ENCODE measurements around the gene CREB1.
"Not testable (repeated sequence)": the region's sequence is repeated elsewhere in the genome, so short reads cannot be mapped to it uniquely, and the experiment has no call there.

The CREB1 gene

DNA sequence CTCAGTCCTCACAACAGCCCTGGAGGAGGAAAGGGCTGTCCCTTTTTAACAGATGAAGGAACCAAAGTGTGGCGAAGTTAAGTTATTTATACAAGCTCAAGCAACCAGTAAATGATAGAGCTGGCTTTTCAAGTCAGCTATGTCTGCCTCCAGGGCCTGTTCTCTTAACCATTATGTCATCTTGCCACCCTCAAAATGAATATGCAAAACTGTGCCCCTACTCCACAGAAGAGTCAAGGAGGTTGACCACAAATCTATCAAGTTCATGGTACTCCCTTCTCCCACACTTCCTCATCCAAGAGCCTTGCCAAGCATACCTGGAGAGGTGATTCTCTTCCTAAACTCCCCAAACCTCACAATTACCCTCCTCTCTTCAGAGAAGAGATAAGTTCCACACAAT lies 37.3 kb upstream of the CREB1 start:
- DNase-seq (ENCODE audit: low read depth in 1 of 2, low spot score in 1 of 2): no peak
- no peaks in the 10 kb centered on the region for H3K27me3 ChIP-seq (ENCODE audit: insufficient read depth, poor library complexity, severe bottlenecking)
- TF ChIP-seq, protein P1, sequence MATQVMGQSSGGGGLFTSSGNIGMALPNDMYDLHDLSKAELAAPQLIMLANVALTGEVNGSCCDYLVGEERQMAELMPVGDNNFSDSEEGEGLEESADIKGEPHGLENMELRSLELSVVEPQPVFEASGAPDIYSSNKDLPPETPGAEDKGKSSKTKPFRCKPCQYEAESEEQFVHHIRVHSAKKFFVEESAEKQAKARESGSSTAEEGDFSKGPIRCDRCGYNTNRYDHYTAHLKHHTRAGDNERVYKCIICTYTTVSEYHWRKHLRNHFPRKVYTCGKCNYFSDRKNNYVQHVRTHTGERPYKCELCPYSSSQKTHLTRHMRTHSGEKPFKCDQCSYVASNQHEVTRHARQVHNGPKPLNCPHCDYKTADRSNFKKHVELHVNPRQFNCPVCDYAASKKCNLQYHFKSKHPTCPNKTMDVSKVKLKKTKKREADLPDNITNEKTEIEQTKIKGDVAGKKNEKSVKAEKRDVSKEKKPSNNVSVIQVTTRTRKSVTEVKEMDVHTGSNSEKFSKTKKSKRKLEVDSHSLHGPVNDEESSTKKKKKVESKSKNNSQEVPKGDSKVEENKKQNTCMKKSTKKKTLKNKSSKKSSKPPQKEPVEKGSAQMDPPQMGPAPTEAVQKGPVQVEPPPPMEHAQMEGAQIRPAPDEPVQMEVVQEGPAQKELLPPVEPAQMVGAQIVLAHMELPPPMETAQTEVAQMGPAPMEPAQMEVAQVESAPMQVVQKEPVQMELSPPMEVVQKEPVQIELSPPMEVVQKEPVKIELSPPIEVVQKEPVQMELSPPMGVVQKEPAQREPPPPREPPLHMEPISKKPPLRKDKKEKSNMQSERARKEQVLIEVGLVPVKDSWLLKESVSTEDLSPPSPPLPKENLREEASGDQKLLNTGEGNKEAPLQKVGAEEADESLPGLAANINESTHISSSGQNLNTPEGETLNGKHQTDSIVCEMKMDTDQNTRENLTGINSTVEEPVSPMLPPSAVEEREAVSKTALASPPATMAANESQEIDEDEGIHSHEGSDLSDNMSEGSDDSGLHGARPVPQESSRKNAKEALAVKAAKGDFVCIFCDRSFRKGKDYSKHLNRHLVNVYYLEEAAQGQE (IDR thresholded peaks at IDR 0.05; ENCODE audit: insufficient replicate concordance, low read depth): no peak
- TF ChIP-seq, protein P2, sequence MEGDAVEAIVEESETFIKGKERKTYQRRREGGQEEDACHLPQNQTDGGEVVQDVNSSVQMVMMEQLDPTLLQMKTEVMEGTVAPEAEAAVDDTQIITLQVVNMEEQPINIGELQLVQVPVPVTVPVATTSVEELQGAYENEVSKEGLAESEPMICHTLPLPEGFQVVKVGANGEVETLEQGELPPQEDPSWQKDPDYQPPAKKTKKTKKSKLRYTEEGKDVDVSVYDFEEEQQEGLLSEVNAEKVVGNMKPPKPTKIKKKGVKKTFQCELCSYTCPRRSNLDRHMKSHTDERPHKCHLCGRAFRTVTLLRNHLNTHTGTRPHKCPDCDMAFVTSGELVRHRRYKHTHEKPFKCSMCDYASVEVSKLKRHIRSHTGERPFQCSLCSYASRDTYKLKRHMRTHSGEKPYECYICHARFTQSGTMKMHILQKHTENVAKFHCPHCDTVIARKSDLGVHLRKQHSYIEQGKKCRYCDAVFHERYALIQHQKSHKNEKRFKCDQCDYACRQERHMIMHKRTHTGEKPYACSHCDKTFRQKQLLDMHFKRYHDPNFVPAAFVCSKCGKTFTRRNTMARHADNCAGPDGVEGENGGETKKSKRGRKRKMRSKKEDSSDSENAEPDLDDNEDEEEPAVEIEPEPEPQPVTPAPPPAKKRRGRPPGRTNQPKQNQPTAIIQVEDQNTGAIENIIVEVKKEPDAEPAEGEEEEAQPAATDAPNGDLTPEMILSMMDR (IDR thresholded peaks at IDR 0.05; ENCODE audit: insufficient read depth, low read length): no peak
- no peak for TF ChIP-seq GABPA (IDR thresholded peaks at IDR 0.05; ENCODE audit: low read depth)
- no peak for TF ChIP-seq POLR2AphosphoS5 (IDR thresholded peaks at IDR 0.05; ENCODE audit: low read depth)
- TF ChIP-seq SPI1 (IDR thresholded peaks at IDR 0.05; ENCODE audit: borderline replicate concordance, low read depth): no peak
- H3K4me3 ChIP-seq (replicated peaks; ENCODE audit: insufficient read depth, low read length): no peak overlapping the region
- H3K27ac ChIP-seq (replicated peaks): no peak overlapping the region

DNA sequence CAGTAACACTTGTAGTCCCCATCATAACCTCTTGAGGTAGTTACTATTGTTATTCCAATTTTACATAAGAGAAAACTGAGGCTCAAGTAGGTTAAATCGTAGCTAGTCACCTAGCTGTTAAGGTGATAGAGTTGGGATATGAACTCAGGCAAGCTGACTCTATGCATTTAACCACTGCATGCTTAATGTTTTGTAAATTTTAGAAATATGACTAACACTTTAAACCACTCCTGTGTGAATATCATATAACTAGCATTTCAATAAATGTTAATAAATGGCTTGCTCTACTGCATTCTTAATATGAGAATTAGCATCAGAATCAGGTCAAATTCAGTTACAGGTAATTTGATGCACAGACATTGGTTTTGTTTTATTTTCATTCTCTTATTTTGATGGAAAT lies 35.6 kb upstream of the CREB1 start:
- Histone ChIP-seq H3K4me3 (replicated peaks; ENCODE audit: insufficient read depth, low read length) (no peak overlapping the region), H3K27ac (replicated peaks) (no peak overlapping the region), H3K27me3 (ENCODE audit: insufficient read depth, poor library complexity, severe bottlenecking) (no peaks in the 10 kb centered on the region)
- no peak for DNase-seq (ENCODE audit: low read depth in 1 of 2, low spot score in 1 of 2)
- TF ChIP-seq, protein P1 (IDR thresholded peaks at IDR 0.05; ENCODE audit: insufficient replicate concordance, low read depth): no peak
- TF ChIP-seq POLR2AphosphoS5 (IDR thresholded peaks at IDR 0.05; ENCODE audit: low read depth) (no peak), GABPA (IDR thresholded peaks at IDR 0.05; ENCODE audit: low read depth) (no peak), SPI1 (IDR thresholded peaks at IDR 0.05; ENCODE audit: borderline replicate concordance, low read depth) (no peak)
- TF ChIP-seq, protein P2 (IDR thresholded peaks at IDR 0.05; ENCODE audit: insufficient read depth, low read length): no peak

DNA sequence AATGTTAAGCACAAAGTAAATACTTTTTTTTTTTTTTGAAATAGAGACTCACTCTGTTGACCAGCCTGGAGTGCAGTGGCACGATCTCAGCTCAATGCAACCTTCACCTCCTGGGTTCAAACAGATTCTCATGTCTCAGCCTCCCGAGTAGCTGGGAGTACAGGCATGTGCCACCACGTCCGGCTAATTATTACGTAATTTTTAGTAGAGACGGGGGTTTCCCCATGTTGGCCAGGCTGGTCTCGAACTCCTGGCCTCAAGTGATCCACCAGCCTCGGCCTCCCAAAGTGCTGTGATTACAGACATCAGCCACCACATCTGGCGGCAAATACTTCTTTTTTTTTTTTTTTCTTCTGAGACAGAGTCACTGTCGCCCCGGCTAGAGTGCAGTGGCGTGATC lies 32.8 kb upstream of the CREB1 start:
- H3K4me3 ChIP-seq (replicated peaks; ENCODE audit: insufficient read depth, low read length); H3K27me3 ChIP-seq (ENCODE audit: insufficient read depth, poor library complexity, severe bottlenecking); H3K27ac ChIP-seq (replicated peaks); DNase-seq (ENCODE audit: low read depth in 1 of 2, low spot score in 1 of 2): not testable (repeated sequence)

DNA sequence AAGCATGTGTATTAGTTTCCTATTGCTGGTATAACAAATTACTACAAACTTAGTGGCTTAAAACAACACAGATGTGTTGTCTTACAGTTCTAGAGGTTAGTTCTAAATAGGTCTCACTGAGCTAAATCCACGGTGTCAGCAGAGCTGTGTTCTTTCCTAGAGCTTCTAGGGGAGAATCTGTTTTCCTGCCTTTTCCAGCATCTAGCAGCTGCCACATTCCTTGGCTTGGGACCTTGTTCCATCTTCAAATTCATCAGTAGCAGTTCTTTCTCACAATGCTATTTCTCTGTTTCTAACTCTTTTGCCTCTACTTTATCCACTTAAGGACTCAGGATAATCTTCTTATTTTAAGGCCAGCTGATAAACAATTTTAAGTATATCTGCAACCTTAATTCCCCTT lies 32.2 kb upstream of the CREB1 start:
- no peak overlapping the region for H3K27ac ChIP-seq (replicated peaks)
- no peak for DNase-seq (ENCODE audit: low read depth in 1 of 2, low spot score in 1 of 2)
- TF ChIP-seq SPI1 (IDR thresholded peaks at IDR 0.05; ENCODE audit: borderline replicate concordance, low read depth) (no peak), POLR2AphosphoS5 (IDR thresholded peaks at IDR 0.05; ENCODE audit: low read depth) (no peak), GABPA (IDR thresholded peaks at IDR 0.05; ENCODE audit: low read depth) (no peak)
- TF ChIP-seq, protein P2 (IDR thresholded peaks at IDR 0.05; ENCODE audit: insufficient read depth, low read length): no peak
- TF ChIP-seq, protein P1 (IDR thresholded peaks at IDR 0.05; ENCODE audit: insufficient replicate concordance, low read depth): no peak

More for the DNA sequence above, 32.2 kb upstream of the CREB1 start:
- no peak overlapping the region for H3K4me3 ChIP-seq (replicated peaks; ENCODE audit: insufficient read depth, low read length)
- H3K27me3 ChIP-seq (ENCODE audit: insufficient read depth, poor library complexity, severe bottlenecking): no peaks in the 10 kb centered on the region
